Activated CD8-positive, alpha-beta T cell treated with anti-CD3 and anti-CD28 coated beads, Interleukin-2, amount 10 ng/mL, durations not matched to agents 7 days and 5 days (primary cell): ENCODE measurements around the gene C9orf43. TPM values are rescaled to one million over a fixed set of nuclear protein-coding genes. Genes with fewer than 3 reads are reported as not detected.
A peak's percentile ranks its signal among the peaks of the same experiment; 100 is the strongest.

ENCODE experiments used
- ATAC-seq: fragments of 150-1000 bp; cut with Tn5 transposase; one replicate; pipeline ENCODE4 v1.10.0; 2021; ENCODE audit warnings: moderate library complexity
- CTCF ChIA-PET: fragments of 350-600 bp; sonication (Branson Sonifier 250); formaldehyde crosslinking; loops from one replicate; lab custom pipeline; 2021; ENCODE audit warnings: antibody characterized with exemption; lab: Charles Lee
- POLR2A ChIA-PET: fragments of 350-600 bp; sonication (Branson Sonifier 250); formaldehyde crosslinking; loops from one replicate; lab custom pipeline; 2021; ENCODE audit warnings: antibody characterized with exemption; lab: Charles Lee
- DNase-seq: peaks from one replicate; pipeline ENCODE4 v3.0.0-alpha.2; 2020
- H3K27ac Mint-ChIP-seq: one replicate; pipeline ENCODE4 v1.8.0; 2021; ENCODE audit warnings: mild to moderate bottlenecking, mixed read lengths
- H3K27me3 Mint-ChIP-seq: one replicate; pipeline ENCODE4 v1.8.0; 2021; ENCODE audit warnings: low read depth, mixed read lengths
- H3K36me3 Mint-ChIP-seq: one replicate; pipeline ENCODE4 v1.8.0; 2021; ENCODE audit warnings: low read depth, mixed read lengths
- H3K4me1 Mint-ChIP-seq: one replicate; pipeline ENCODE4 v1.8.0; 2021; ENCODE audit warnings: low read depth, mixed read lengths
- H3K4me3 Mint-ChIP-seq: one replicate; pipeline ENCODE4 v1.8.0; 2021; ENCODE audit warnings: mild to moderate bottlenecking, mixed read lengths
- H3K9me3 Mint-ChIP-seq: one replicate; pipeline ENCODE4 v1.8.0; 2022; ENCODE audit warnings: mixed read lengths; ENCODE audit not compliant: insufficient read depth
- total RNA-seq, 2 experiments: library from RNA; stranded (reverse); gene quantifications; one replicate each; pipeline ENCODE4 v1.2.3, GENCODE V29; 2021

C9orf43 gene
- total RNA-seq, 2 experiments from 2014 or later = 0.34 to 0.60 TPM

- Mint-ChIP-seq H3K27ac (no peak overlapping the region), H3K27me3 (peaks cover 7% of the 10 kb centered on the region), H3K36me3 (no peaks in the 10 kb centered on the region), H3K4me3 (no peak overlapping the region), H3K9me3 (no peaks in the 10 kb centered on the region), H3K4me1 (peaks cover 18% of the 10 kb centered on the region)
- DNase-seq (peak; percentile 12), ATAC-seq (no peak)
- ChIA-PET POLR2A (interaction anchor here (1.2 kb wide), 1 partner anchor 9 kb away, joined by 3 read pairs; no protein-coding TSS in a partner anchor), CTCF (interaction anchor here (1.8 to 2.1 kb wide), 2 partner anchors 43 to 107 kb away, joined by 4 to 6 read pairs; no protein-coding TSS in a partner anchor)
These were observed 63.9 kb downstream of the C9orf43 start for GRCh38 chr9:113474360-113475028.

DNA sequence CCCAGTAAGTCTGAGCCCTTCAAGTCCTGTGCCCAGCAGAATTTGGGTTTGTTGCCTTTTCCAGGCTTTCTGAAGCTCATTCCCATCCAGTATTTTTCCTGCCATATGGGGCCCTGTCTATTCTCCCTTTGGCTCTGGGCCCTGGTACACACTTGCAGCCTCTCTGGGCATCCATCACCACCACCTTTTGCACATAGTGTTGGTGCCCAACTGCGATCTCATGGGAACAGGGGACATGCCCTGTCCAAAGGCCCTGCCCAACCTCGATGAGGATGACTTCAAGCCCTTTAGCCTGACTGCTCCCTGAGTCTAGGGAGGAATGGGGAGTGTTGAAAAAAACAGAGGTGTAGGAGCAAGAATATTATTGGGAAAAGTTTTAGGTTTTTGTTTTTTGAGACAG lies 64.5 kb downstream of the C9orf43 start:
- ATAC-seq (no peak), DNase-seq (peak; percentile 12)
- no peaks in the 10 kb centered on the region for H3K36me3 Mint-ChIP-seq
- H3K4me1 Mint-ChIP-seq = peaks cover 24% of the 10 kb centered on the region
- no peak overlapping the region for H3K27ac Mint-ChIP-seq
- peaks cover 7% of the 10 kb centered on the region for H3K27me3 Mint-ChIP-seq
- no peak overlapping the region for H3K4me3 Mint-ChIP-seq
- H3K9me3 Mint-ChIP-seq = no peaks in the 10 kb centered on the region
- POLR2A ChIA-PET = interaction anchor here (1.2 kb wide), 1 partner anchor 9 kb away, joined by 3 read pairs; no protein-coding TSS in a partner anchor
- CTCF ChIA-PET = interaction anchor here (1.2 to 2.1 kb wide), 2 partner anchors 11 to 107 kb away, joined by 3 to 6 read pairs; no protein-coding TSS in a partner anchor

DNA sequence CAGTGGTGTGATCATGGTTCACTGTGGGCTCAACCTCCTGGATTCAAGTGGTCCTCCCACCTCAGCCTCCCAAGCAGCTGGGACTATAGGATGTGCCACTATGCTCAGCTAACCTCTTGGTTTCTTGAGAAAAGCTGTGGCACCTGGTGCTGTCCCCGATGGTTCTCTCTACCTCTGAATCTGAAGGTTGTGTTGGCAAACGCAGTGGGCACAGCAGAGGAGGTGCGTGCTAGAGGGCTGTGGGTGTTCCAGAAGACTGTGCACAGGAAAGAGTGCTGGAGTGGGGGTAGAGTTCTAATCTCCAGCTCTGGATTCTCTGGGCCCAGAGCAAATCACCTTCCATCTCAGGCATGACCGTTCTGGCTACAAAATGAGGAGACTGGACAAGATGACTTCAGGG lies 65.4 kb downstream of the C9orf43 start:
- Mint-ChIP-seq H3K4me1 (peaks cover 26% of the 10 kb centered on the region), H3K27ac (no peak overlapping the region), H3K36me3 (no peaks in the 10 kb centered on the region), H3K27me3 (peaks cover 5% of the 10 kb centered on the region), H3K9me3 (no peaks in the 10 kb centered on the region), H3K4me3 (no peak overlapping the region)
- POLR2A ChIA-PET = interaction anchor here (1.3 kb wide), 1 partner anchor 16 kb away, joined by 3 read pairs; no protein-coding TSS in a partner anchor
- CTCF ChIA-PET = interaction anchor here (1.2 to 1.8 kb wide), 2 partner anchors 10 to 182 kb away, joined by 3 read pairs; no protein-coding TSS in a partner anchor
- no peak for DNase-seq
- ATAC-seq = no peak

- Mint-ChIP-seq H3K4me3 (no peak overlapping the region), H3K27ac (no peak overlapping the region), H3K4me1 (peaks cover 29% of the 10 kb centered on the region), H3K9me3 (no peaks in the 10 kb centered on the region), H3K36me3 (no peaks in the 10 kb centered on the region), H3K27me3 (peaks cover 5% of the 10 kb centered on the region)
- peak; percentile 17 for DNase-seq
- POLR2A ChIA-PET = interaction anchor here (1.3 kb wide), 1 partner anchor 16 kb away, joined by 3 read pairs; no protein-coding TSS in a partner anchor
- ATAC-seq = no peak
- CTCF ChIA-PET = interaction anchor here (1.8 kb wide), 1 partner anchor 181 kb away, joined by 3 read pairs; no protein-coding TSS in a partner anchor
These were observed 66.0 kb downstream of the C9orf43 start for GRCh38 chr9:113476511-113476916.

- Mint-ChIP-seq H3K27ac (no peak overlapping the region), H3K4me3 (no peak overlapping the region), H3K4me1 (peaks cover 29% of the 10 kb centered on the region), H3K36me3 (no peaks in the 10 kb centered on the region), H3K9me3 (no peaks in the 10 kb centered on the region), H3K27me3 (peaks cover 5% of the 10 kb centered on the region)
- ChIA-PET POLR2A (interaction anchor here (0.6 kb wide), 1 partner anchor 103 kb away, joined by 4 read pairs; no protein-coding TSS in a partner anchor), CTCF (interaction anchor here (1.8 kb wide), 1 partner anchor 181 kb away, joined by 3 read pairs; no protein-coding TSS in a partner anchor)
- DNase-seq (peak; percentile 12), ATAC-seq (no peak)
These were observed 66.5 kb downstream of the C9orf43 start for GRCh38 chr9:113477058-113477457.

DNA sequence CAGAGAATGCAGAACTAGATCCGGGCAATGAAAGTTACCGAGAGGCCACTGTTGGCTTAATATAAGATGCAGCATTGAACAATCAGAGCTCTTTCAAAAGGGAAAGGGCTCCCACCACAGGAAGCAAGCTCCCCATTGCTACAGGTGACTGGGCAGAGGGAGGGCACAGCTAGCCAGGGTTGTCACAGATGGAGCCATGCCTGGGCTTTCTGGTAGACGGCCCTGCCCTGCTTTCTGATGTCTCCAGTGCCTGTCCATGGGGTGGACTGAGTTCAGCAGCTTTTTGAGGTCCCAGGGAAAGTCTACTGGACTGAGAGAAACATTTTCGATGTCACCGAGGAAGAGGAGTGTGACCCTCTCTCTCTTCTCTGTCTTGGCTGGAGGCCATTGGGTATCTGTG lies 67.1 kb downstream of the C9orf43 start:
- ChIA-PET CTCF (interaction anchor here (1.8 kb wide), 1 partner anchor 180 kb away, joined by 3 read pairs; no protein-coding TSS in a partner anchor), POLR2A (interaction anchor here (0.6 kb wide), 1 partner anchor 102 kb away, joined by 4 read pairs; no protein-coding TSS in a partner anchor)
- Mint-ChIP-seq H3K27ac (no peak overlapping the region), H3K36me3 (no peaks in the 10 kb centered on the region), H3K27me3 (peaks cover 5% of the 10 kb centered on the region), H3K9me3 (no peaks in the 10 kb centered on the region), H3K4me3 (no peak overlapping the region), H3K4me1 (peaks cover 29% of the 10 kb centered on the region)
- DNase-seq = no peak
- no peak for ATAC-seq

GRCh38 chr9:113479174-113479621 lies 68.7 kb downstream of the C9orf43 start:
- Mint-ChIP-seq H3K36me3 (no peaks in the 10 kb centered on the region), H3K4me1 (peaks cover 29% of the 10 kb centered on the region), H3K27me3 (peaks cover 2% of the 10 kb centered on the region), H3K9me3 (no peaks in the 10 kb centered on the region), H3K27ac (no peak overlapping the region), H3K4me3 (no peak overlapping the region)
- POLR2A ChIA-PET = interaction anchor here (1.0 to 1.2 kb wide), 2 partner anchors 38 to 100 kb away, joined by 3 read pairs; no protein-coding TSS in a partner anchor
- DNase-seq (peak; percentile 76), ATAC-seq (peak; percentile 79)
- CTCF ChIA-PET = interaction anchor here (0.8 to 1.4 kb wide), 6 partner anchors 10 to 176 kb away, joined by 3 to 4 read pairs (median 3); no protein-coding TSS in a partner anchor

Other genes starting within 250 kb of the C9orf43 start
- 10 to 100 TPM; 34.5 to 36.3 TPM for gene FKBP15, start 189.5 kb upstream of the C9orf43 start, total RNA-seq
- gene SLC31A1, start 189.2 kb upstream of the C9orf43 start, total RNA-seq = 10 to 100 TPM in 1 of 2 experiments, 1 to 10 TPM in 1; 9.5 to 10.2 TPM
- 10 to 100 TPM; 26.1 to 28.9 TPM for gene CDC26, start 135.2 kb upstream of the C9orf43 start, total RNA-seq
- gene PRPF4, start 135.1 kb upstream of the C9orf43 start, total RNA-seq = 10 to 100 TPM; 33.3 to 37.3 TPM
- not detected for gene RNF183, start 107.4 kb upstream of the C9orf43 start, total RNA-seq
- gene WDR31, start 70.5 kb upstream of the C9orf43 start, total RNA-seq = under 1 TPM; 0.47 to 0.92 TPM
- gene BSPRY, start 61.2 kb upstream of the C9orf43 start, total RNA-seq = 1 to 10 TPM; 4.0 to 4.4 TPM
- 10 to 100 TPM; 14.0 to 15.3 TPM for gene HDHD3, start 33.8 kb upstream of the C9orf43 start, total RNA-seq
- gene ALAD, start 9.5 kb upstream of the C9orf43 start, total RNA-seq = 10 to 100 TPM; 26.0 to 30.7 TPM
- 10 to 100 TPM; 78.9 to 81.7 TPM for gene POLE3, start 72 bp upstream of the C9orf43 start, total RNA-seq
- gene RGS3, start 53.0 kb downstream of the C9orf43 start, total RNA-seq = 10 to 100 TPM; 68.9 to 77.2 TPM